Kidney tubule cell (primary cell): ENCODE measurements around the gene TRAPPC3.
A peak's percentile ranks its signal among the peaks of the same experiment; 100 is the strongest.
"Not testable (repeated sequence)": the region's sequence is repeated elsewhere in the genome, so short reads cannot be mapped to it uniquely, and the experiment has no call there.

Source experiments
- DNase-seq: peaks from one replicate; pipeline ENCODE4 v3.0.0-alpha.2; 2018; ENCODE audit warnings: low spot score

TRAPPC3 gene

GRCh38 chr1:36149237-36149972 lies at the start of gene TRAPPC3:
TSS of gene TRAPPC3 (minus strand) at chr1:36149486. CDS start at chr1:36149378, 108 bp downstream.
- DNase-seq = peak; percentile 100

DNA sequence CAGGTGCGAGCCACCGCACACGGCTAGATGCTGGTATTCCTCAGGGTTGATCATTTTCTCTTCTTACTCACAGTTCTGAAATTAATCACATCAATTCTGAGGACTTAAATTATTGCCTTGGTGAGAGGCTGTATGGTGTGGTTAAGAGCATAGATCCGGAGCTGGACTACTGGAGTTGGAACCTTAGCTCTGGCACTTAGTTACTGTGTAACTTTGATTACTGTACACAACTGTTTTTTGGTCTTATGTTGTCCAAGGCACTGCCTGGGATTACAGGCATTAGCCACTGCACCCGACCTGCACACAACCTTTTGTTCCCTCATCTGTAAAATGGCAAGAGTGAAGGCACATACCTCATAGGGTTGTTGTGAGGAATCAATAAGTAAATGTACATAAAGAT lies 49.4 kb upstream of the TRAPPC3 start:
- DNase-seq = no peak

GRCh38 chr1:36196805-36197204 lies 47.5 kb upstream of the TRAPPC3 start:
- not testable (repeated sequence) for DNase-seq

- peak; percentile 92 for DNase-seq
These were observed 38.7 kb upstream of the TRAPPC3 start for GRCh38 chr1:36187800-36188593.

DNA sequence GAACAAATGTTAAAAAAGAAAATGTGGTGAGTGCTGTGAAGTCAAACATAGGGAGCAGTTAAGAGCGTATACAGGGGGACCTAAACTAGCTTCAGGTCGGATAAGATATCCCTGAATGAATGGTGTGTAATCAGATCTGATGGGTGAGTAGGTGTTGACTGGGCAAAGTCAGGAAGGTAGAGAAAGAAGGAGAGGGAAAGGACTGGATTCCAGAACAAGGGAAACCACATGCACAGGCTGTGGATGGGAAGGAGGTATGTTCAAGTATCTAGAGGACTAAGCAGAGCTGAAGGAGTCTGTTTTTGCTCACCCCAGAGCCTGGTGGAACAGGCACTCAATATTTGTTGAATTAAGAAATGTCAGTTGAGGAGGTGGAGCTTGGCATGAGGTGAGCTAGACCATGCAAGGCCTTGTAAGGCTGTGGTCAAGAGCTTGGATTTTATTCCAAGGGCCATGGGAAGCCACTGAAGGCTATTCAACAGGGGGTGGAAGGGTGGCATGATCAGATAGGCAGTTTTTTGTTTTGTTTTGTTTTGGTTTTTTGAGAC lies 34.1 kb upstream of the TRAPPC3 start:
- DNase-seq = no peak

DNA sequence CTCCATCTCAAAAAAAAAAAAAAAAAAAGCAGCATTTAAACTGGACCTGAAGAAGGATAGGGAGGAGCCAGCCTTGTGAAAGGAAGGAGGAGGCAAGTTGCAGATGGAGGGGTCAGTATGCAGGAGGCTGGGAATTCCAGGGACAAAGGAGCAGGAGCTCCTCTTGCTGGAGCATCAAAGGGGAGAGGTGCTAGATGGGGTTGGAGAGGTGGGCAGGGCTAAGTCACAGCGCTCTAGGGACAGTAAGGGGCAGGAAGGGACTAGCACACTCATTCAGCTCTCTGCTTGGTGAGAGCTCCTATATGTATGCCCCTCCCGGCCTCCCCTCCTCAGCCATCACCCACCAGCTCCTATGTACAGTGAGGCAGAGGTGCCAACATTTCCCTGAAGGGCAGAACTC lies 33.4 kb upstream of the TRAPPC3 start:
- DNase-seq = no peak

DNA sequence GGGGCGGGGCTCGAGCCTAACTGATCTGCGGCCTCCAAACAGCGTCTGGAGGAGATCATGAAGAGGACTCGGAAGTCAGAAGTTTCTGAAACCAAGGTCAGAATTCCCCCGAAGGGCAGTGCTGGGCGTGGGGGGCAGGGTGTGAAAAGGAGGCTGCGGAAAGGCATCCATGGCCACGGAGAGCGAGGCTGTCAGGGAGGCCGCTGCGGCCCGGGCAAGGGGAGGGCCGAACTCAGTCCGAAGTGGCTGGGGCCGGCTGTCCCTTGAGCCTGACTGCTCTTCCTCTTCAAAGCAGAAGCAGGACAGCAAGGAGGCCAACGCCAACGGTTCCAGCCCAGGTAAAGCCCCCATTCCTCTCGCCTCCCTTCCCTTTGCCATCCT lies 29.9 kb upstream of the TRAPPC3 start:
- no peak for DNase-seq

- DNase-seq = no peak
These were observed 29.4 kb upstream of the TRAPPC3 start for GRCh38 chr1:36178471-36179219.

DNA sequence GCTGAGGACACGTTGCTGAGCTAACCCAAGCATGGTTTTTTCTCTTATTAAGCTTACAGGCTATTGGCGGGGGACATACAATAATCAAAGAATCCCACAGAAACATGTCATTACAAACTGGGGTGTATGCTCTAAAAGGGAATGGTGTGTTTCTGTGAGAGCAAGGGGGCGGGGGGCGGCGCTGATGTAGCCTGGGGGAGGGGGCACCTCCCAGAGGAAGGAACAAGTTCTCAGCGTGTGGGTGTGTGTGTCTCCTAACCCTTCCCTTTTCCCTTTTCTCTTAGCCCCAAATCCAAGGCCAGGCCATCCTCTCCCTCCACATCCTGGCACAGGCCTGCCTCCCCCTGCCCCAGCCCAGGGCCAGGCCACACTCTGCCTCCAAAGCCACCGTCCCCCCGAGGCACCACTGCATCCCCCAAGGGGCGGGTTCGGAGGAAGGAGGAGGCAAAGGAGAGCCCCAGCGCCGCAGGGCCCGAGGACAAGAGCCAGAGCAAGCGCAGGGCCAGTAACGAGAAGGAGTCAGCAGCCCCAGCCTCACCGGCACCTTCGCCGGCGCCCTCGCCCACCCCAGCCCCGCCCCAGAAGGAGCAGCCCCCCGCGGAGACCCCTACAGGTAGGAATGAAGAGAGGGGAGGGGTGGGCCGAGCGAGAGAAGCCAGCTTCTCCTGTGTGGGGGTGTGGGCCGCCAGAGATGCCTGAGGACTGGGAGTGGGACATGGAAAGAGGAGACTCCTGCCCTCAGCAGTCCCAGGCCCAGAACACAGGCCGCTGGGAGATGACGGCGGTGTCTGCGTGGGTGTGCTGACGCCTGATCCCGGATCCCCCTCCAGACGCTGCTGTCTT lies 28.5 kb upstream of the TRAPPC3 start:
- no peak for DNase-seq

DNA sequence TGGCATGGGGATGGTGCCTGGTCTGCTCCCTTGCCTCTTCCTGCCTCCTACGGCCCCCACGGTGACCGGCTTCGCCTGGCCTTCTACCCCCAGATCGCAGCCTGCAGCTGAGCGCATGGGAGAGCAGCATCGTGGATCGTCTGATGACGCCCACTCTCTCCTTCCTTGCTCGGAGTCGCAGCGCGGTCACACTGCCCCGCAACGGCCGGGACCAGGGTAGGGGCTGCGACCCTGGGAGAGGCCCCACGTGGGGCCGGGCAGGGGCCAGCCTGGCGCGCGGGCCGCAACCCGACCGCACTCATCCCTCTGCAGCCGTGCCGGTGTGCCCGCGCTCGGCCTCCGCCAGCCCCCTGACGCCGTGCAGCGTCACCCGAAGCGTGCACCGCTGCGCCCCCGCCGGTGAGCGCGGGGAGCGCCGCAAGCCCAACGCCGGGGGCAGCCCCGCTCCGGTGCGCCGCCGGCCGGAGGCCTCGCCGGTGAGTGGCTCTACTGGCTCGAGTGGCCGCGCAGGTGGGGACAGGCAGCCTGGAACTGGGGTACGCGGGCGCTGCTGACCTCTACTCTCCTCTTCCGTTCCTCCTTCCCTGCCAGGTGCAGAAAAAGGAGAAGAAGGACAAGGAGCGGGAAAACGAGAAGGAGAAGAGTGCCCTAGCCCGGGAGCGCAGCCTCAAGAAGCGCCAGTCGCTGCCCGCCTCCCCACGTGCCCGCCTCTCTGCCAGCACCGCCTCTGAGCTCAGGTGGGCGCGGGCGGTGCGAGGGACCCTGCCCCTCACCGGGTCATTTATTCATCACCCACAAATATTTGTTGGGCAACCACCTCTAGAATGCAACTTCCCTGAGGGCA lies 27.0 kb upstream of the TRAPPC3 start:
- DNase-seq = no peak

- peak; percentile 56 for DNase-seq
These were observed 26.1 kb upstream of the TRAPPC3 start for GRCh38 chr1:36175137-36176095.

DNA sequence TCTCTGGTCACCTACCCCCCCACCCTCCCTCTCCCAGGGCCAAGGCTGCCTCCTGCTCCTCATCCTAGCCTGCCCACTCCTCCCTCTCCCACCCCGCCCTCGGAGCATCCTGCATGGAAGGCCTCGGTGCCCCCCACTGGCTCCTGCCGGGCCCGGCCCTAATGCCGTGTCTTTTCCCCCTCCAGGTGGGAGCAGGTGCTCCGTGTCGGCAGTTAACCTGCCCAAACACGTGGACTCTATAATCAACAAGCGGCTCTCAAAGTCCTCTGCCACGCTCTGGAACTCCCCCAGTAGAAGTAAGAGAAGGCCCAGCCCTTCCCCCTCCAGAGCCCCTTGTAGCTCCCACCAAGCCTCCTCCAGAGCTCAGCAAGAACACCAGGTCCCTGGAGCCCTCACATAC lies 25.4 kb upstream of the TRAPPC3 start:
- DNase-seq = no peak

- DNase-seq = peak; percentile 94
These were observed 23.7 kb upstream of the TRAPPC3 start for GRCh38 chr1:36172983-36173382.

GRCh38 chr1:36172017-36172747 lies 22.9 kb upstream of the TRAPPC3 start:
- no peak for DNase-seq

DNA sequence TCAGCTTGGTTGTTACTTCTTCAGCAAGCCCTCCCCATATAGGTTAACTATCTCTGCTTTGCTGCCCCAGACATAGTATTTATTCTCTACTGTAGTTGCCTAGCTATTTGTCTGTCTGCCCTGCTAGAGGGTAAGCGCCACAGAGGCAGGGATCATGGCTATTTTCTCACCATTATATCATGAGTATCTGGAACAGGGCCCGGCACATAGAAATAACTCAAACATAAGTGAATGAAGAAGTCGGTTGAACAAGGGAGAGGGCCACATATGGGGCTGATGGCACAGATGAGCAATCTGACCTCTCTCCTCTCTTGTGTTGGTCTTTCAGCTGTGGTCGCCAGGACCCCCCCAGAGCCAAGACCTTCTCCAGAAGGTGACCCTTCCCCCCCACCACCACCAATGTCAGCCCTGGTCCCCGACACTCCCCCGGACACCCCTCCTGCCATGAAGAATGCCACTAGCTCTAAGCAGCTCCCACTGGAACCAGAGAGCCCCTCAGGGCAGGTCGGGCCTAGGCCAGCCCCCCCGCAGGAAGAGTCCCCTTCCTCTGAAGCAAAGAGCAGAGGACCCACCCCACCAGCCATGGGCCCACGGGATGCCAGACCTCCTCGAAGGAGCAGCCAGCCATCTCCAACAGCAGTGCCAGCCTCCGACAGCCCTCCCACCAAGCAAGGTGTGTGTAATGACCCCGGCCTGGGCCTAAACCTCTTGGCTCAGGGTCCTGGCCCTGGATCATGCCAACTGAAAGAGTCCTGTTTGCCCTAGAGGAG lies 21.5 kb upstream of the TRAPPC3 start:
- DNase-seq = no peak

- no peak for DNase-seq
These were observed 19.2 kb upstream of the TRAPPC3 start for GRCh38 chr1:36168514-36168913.

GRCh38 chr1:36166938-36167905 lies 17.9 kb upstream of the TRAPPC3 start:
- peak; percentile 76 for DNase-seq
